SK-N-SH treated with all-trans-retinoic acid at 6 μM for 48 hours (cell line): ENCODE measurements around the gene CACNA1C.
A peak's percentile ranks its signal among the peaks of the same experiment; 100 is the strongest.

Experiments
- ATAC-seq: fragments of 200-7000 bp; cut with Tn5 transposase; 3 replicates; pipeline ENCODE4 v1.9.1; 2020; ENCODE audit warnings: mild to moderate bottlenecking, moderate library complexity
- ARNTL ChIP-seq: fragments of 450-650 bp; formaldehyde crosslinking; IDR thresholded peaks from 2 replicates; pipeline ENCODE4 v1.5.0; 2020; ENCODE audit warnings: low read depth, mild to moderate bottlenecking, moderate library complexity, borderline replicate concordance
- BACH2 ChIP-seq: fragments of 250-450 bp; sonication (Bioruptor Pico); IDR thresholded peaks from 2 replicates; pipeline ENCODE4 v1.9.0; 2021; ENCODE audit warnings: mild to moderate bottlenecking, borderline replicate concordance
- CREB5 ChIP-seq: fragments of 250-450 bp; sonication (Bioruptor Pico); IDR thresholded peaks from 2 replicates; pipeline ENCODE4 v1.5.1; 2020; ENCODE audit warnings: low read depth, mild to moderate bottlenecking, moderate library complexity
- CSRNP3 ChIP-seq: fragments of 250-450 bp; sonication (Bioruptor Pico); IDR thresholded peaks from 2 replicates; pipeline ENCODE4 v1.5.1; 2021; ENCODE audit warnings: mild to moderate bottlenecking, moderate library complexity
- ESRRG ChIP-seq: fragments of 250-450 bp; sonication (Bioruptor Pico); IDR thresholded peaks from 2 replicates; pipeline ENCODE4 v1.6.1; 2021; ENCODE audit warnings: mild to moderate bottlenecking
- ISL1 ChIP-seq: fragments of 250-450 bp; sonication (Bioruptor Pico); IDR thresholded peaks from 2 replicates; pipeline ENCODE4 v2.1.2; 2022; ENCODE audit warnings: mild to moderate bottlenecking, moderate library complexity
- OSR1 ChIP-seq: fragments of 250-450 bp; sonication (Bioruptor Pico); IDR thresholded peaks from 2 replicates; pipeline ENCODE4 v1.8.0; 2022; ENCODE audit warnings: moderate library complexity, mild to moderate bottlenecking, inconsistent platforms
- PATZ1 ChIP-seq: fragments of 250-450 bp; sonication (Bioruptor Pico); IDR thresholded peaks from 2 replicates; pipeline ENCODE4 v1.8.0; 2020; ENCODE audit warnings: mild to moderate bottlenecking, moderate library complexity, borderline replicate concordance
- POU6F1 ChIP-seq: fragments of 250-450 bp; sonication (Bioruptor Pico); IDR thresholded peaks from 2 replicates; pipeline ENCODE4 v1.8.0; 2021; ENCODE audit warnings: low read depth, mild to moderate bottlenecking, moderate library complexity, borderline replicate concordance
- PPARA ChIP-seq: fragments of 250-450 bp; sonication (Bioruptor Pico); IDR thresholded peaks from 2 replicates; pipeline ENCODE4 v1.5.0; 2020; ENCODE audit warnings: mild to moderate bottlenecking, borderline replicate concordance
- SNAI2 ChIP-seq: fragments of 250-450 bp; sonication (Bioruptor Pico); IDR thresholded peaks from 2 replicates; pipeline ENCODE4 v1.5.0; 2020; ENCODE audit warnings: mild to moderate bottlenecking, moderate library complexity
- TCF4 ChIP-seq: fragments of 250-450 bp; sonication (Bioruptor Pico); IDR thresholded peaks from 2 replicates; pipeline ENCODE4 v1.8.0; 2021; ENCODE audit warnings: mild to moderate bottlenecking, moderate library complexity, borderline replicate concordance
- TOX ChIP-seq: fragments of 250-450 bp; sonication (Bioruptor Pico); IDR thresholded peaks from 2 replicates; pipeline ENCODE4 v1.8.0; 2021; ENCODE audit warnings: mild to moderate bottlenecking, moderate library complexity, borderline replicate concordance
- TSHZ2 ChIP-seq: fragments of 250-450 bp; sonication (Bioruptor Pico); IDR thresholded peaks from 2 replicates; pipeline ENCODE4 v1.5.0; 2020; ENCODE audit warnings: mild to moderate bottlenecking, moderate library complexity
- ZFP3 ChIP-seq: fragments of 250-450 bp; sonication (Bioruptor Pico); IDR thresholded peaks from 2 replicates; pipeline ENCODE4 v1.5.0; 2020; ENCODE audit warnings: mild to moderate bottlenecking, moderate library complexity
- ZFP30 ChIP-seq: fragments of 450-650 bp; formaldehyde crosslinking; IDR thresholded peaks from 2 replicates; pipeline ENCODE4 v1.5.0; 2022; ENCODE audit warnings: mild to moderate bottlenecking, moderate library complexity
- ZNF565 ChIP-seq: fragments of 450-650 bp; formaldehyde crosslinking; conservative IDR thresholded peaks from 2 replicates; pipeline ENCODE4 v1.5.0; 2020; ENCODE audit warnings: low read depth, mild to moderate bottlenecking, moderate library complexity
- ZNF8 ChIP-seq: fragments of 450-650 bp; formaldehyde crosslinking; IDR thresholded peaks from 2 replicates; pipeline ENCODE4 v1.5.0; 2020; ENCODE audit warnings: mild to moderate bottlenecking, moderate library complexity

Gene CACNA1C

GRCh38 chr12:2358986-2359658 lies 306.3 kb downstream of the CACNA1C start:
- no peak; the same call in 2 of the 3 replicates for ATAC-seq
- TF ChIP-seq CREB5 (CRISPR knock-in tag): no peak
- no peak for TF ChIP-seq SNAI2 (CRISPR knock-in tag)
- no peak for TF ChIP-seq PPARA (CRISPR knock-in tag)
- no peak for TF ChIP-seq POU6F1
- TF ChIP-seq, all 23 proteins: peak for 0

GRCh38 chr12:2359725-2360629 lies 307.2 kb downstream of the CACNA1C start:
- ATAC-seq: no peak

GRCh38 chr12:2360630-2361170 lies 307.9 kb downstream of the CACNA1C start:
- peak; percentile 46 for ATAC-seq
- TF ChIP-seq PATZ1 (CRISPR knock-in tag): no peak
- TF ChIP-seq ZFP30 (CRISPR knock-in tag): no peak
- TF ChIP-seq TSHZ2 (CRISPR knock-in tag): no peak
- no peak for TF ChIP-seq CSRNP3 (CRISPR knock-in tag)
- TF ChIP-seq ZNF565 (CRISPR knock-in tag): no peak
- TF ChIP-seq SNAI2 (CRISPR knock-in tag): no peak
- no peak for TF ChIP-seq ESRRG (CRISPR knock-in tag)
- TF ChIP-seq BACH2 (CRISPR knock-in tag): no peak
- no peak for TF ChIP-seq TOX (CRISPR knock-in tag)
- no peak for TF ChIP-seq CREB5 (CRISPR knock-in tag)
- no peak for TF ChIP-seq ARNTL (CRISPR knock-in tag)
- no peak for TF ChIP-seq POU6F1
- TF ChIP-seq TCF4: no peak
- TF ChIP-seq ZFP3: no peak
- TF ChIP-seq OSR1: no peak
- no peak for TF ChIP-seq ZNF8 (CRISPR knock-in tag)

More at GRCh38 chr12:2359725-2360629, 307.2 kb downstream of the CACNA1C start:
- TF ChIP-seq TCF4: no peak
- TF ChIP-seq ZFP3: no peak
- TF ChIP-seq CREB5 (CRISPR knock-in tag): no peak
- no peak for TF ChIP-seq ISL1 (CRISPR knock-in tag)
- TF ChIP-seq, all 23 proteins: peak for 0
